OCI-LY7 (cell line): ENCODE results near the gene INHBB. TPM values are rescaled to one million over a fixed set of nuclear protein-coding genes. Genes with fewer than 3 reads are reported as not detected.

Experiments used
- BruUV-seq: library from RNA; stranded (reverse); fragments of 400-500 nt; replicated peaks from 2 replicates; lab custom pipeline; 2021; lab: Mats Ljungman, UMichigan
- CTCF ChIA-PET: fragments of 300-600 bp; sonication (Branson Sonifier 250); formaldehyde crosslinking; loops from one replicate; lab custom pipeline; 2022; ENCODE audit warnings: antibody characterized with exemption; ENCODE audit not compliant: unreplicated experiment; lab: Charles Lee
- POLR2A ChIA-PET: fragments of 300-600 bp; sonication (Branson Sonifier 250); formaldehyde crosslinking; loops from one replicate; lab custom pipeline; 2022; ENCODE audit warnings: antibody characterized with exemption; lab: Charles Lee
- DNase-seq: peaks from one replicate; pipeline ENCODE4 v3.0.0-alpha.2; 2015; ENCODE audit warnings: low spot score
- H2AFZ ChIP-seq: fragments of 200-600 bp; sonication (generic), shearing (Covaris generic); 2 replicates; pipeline ENCODE4 v1.6.1; 2014; ENCODE audit warnings: mild to moderate bottlenecking, antibody characterized with exemption, low read length, moderate library complexity
- H3K27ac ChIP-seq: fragments of 200-600 bp; sonication (generic); 2 replicates; pipeline ENCODE4 v1.5.1; 2014; ENCODE audit warnings: mixed run types, low read depth, mild to moderate bottlenecking, moderate library complexity, low read length, inconsistent platforms; ENCODE audit not compliant: poor library complexity, severe bottlenecking
- H3K36me3 ChIP-seq: fragments of 200-600 bp; sonication (generic); 2 replicates; pipeline ENCODE4 v1.6.1; 2014; ENCODE audit warnings: mild to moderate bottlenecking, antibody characterized with exemption, low read length, moderate library complexity, mixed read lengths; ENCODE audit not compliant: insufficient read depth
- H3K4me1 ChIP-seq: fragments of 200-600 bp; sonication (generic); 2 replicates; pipeline ENCODE4 v1.5.1; 2014; ENCODE audit warnings: mild to moderate bottlenecking, low read length; ENCODE audit not compliant: insufficient read depth, poor library complexity, severe bottlenecking
- H3K4me2 ChIP-seq: fragments of 200-600 bp; sonication (generic); 2 replicates; pipeline ENCODE4 v1.6.1; 2014; ENCODE audit warnings: mild to moderate bottlenecking, low read length
- H3K4me3 ChIP-seq: fragments of 200-600 bp; sonication (generic); 2 replicates; pipeline ENCODE4 v1.5.1; 2014; ENCODE audit warnings: mild to moderate bottlenecking, low read depth, low read length; ENCODE audit not compliant: poor library complexity, severe bottlenecking
- H3K79me2 ChIP-seq: fragments of 200-600 bp; sonication (generic); 2 replicates; pipeline ENCODE4 v1.6.1; 2016; ENCODE audit warnings: low read depth, mild to moderate bottlenecking, low read length, moderate library complexity, mixed read lengths; ENCODE audit not compliant: insufficient read depth
- H3K9me2 ChIP-seq: fragments of 200-600 bp; sonication (generic); 2 replicates; pipeline ENCODE4 v1.6.1; 2016; ENCODE audit warnings: mild to moderate bottlenecking, low read length, mixed read lengths; ENCODE audit not compliant: insufficient read depth
- H3K9me3 ChIP-seq: fragments of 200-600 bp; sonication (generic); 2 replicates; pipeline ENCODE4 v1.6.1; 2014; ENCODE audit warnings: mild to moderate bottlenecking, mixed run types, low read length, mixed read lengths
- H4K20me1 ChIP-seq: fragments of 200-600 bp; sonication (generic); 2 replicates; pipeline ENCODE4 v1.6.1; 2014; ENCODE audit warnings: mild to moderate bottlenecking, antibody characterized with exemption, low read length, moderate library complexity, mixed read lengths; ENCODE audit not compliant: insufficient read depth
- CTCF ChIP-seq: fragments of 200-600 bp; sonication (generic); conservative IDR thresholded peaks from 2 replicates; pipeline ENCODE4 v1.5.1; 2014; ENCODE audit warnings: mild to moderate bottlenecking, antibody characterized with exemption, low read length, moderate library complexity, mixed read lengths
- EZH2phosphoT487 ChIP-seq: fragments of 200-600 bp; sonication (generic); IDR thresholded peaks from 2 replicates; pipeline ENCODE4 v1.6.1; 2018; ENCODE audit warnings: low read depth, borderline replicate concordance, mild to moderate bottlenecking, mixed run types, antibody characterized with exemption, low read length, moderate library complexity, mixed read lengths
- intact Hi-C: fragments of 100-400 bp; cut with micrococcal nuclease; formaldehyde crosslinking; loops from one replicate; pipeline ENCODE4 v1.10.0; 2022; ENCODE audit not compliant: unreplicated experiment
- total RNA-seq, 2 experiments: library from RNA; depleted of rRNA in 1 of 2; stranded (reverse); fragments of >200 nt in 1 of 2; shearing (Covaris generic) in 1 of 2; gene quantifications; 2 replicates each; pipeline ENCODE4 v1.2.3, GENCODE V29; 2014 to 2022

Gene INHBB
- total RNA-seq, 2 experiments from 2014 or later, result not detected

DNA sequence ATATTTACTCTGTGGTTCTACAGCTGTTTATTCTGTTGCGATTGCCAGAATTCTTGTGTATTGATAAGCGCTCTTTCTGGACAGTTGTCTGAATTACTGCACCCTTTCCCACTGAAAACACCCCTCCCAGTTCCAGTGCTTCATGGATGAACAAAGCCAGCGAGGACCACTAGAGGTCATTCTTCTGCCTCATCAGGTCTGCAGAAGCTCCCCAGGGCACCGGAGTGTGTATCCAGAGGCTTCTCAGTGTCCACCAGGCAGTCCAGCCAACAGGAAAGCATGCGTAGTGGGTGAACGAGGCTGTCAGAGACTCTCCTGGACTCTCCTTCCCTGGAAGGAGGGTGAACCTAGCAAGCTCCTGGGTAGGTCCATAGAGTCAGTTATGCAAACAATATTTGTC, 40.6 kb upstream of the INHBB start:
- Histone ChIP-seq H4K20me1 (no peaks in the 10 kb centered on the region), H3K4me1 (peaks cover 25% of the 10 kb centered on the region), H3K36me3 (no peaks in the 10 kb centered on the region), H3K4me3 (no peak overlapping the region), H3K27ac (no peak overlapping the region), H3K9me3 (no peaks in the 10 kb centered on the region), H3K4me2 (no peak overlapping the region), H3K9me2 (no peaks in the 10 kb centered on the region), H3K79me2 (no peaks in the 10 kb centered on the region), H2AFZ (no peak overlapping the region)
- ChIA-PET POLR2A (interaction anchor here (1.5 kb wide), 1 partner anchor 73 kb away, joined by 3 read pairs; no protein-coding TSS in a partner anchor), CTCF (no interaction called here)
- BruUV-seq, result no TSS peak
- intact Hi-C loops, result no loop called here
- no peak for DNase-seq
- TF ChIP-seq EZH2phosphoT487 (no peak), CTCF (peak; percentile 50)

DNA sequence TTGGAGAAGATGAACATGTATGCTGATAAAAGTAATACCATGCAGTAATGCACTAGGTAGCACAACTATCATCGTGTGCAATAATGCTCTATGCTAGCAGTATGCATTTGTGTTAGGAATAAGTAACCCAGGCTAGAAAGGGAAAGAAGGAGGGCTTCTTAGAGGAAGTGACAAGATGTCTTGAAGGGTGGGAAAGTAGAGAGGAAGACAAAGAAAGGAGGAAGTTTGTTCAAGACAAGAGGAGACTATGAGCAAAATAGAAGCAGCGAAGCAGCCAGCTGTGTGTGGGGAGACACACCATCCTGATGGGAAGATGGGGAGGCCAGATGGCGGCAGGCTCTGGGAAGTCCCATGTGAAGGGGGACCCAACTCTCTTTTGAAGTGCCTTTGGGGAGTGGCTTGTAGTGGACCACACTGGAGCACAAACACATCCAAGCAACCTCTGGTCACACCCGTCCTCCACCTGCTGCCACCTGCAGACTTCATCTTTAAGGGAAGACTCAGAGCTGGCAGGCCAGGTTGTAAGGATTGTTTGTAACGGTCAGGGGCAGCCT, 39.9 kb upstream of the INHBB start:
- intact Hi-C loops, result no loop called here
- no peak overlapping the region for H2AFZ ChIP-seq
- TF ChIP-seq CTCF (no peak), EZH2phosphoT487 (no peak)
- CTCF ChIA-PET, result no interaction called here
- H3K36me3 ChIP-seq, result no peaks in the 10 kb centered on the region
- no peak overlapping the region for H3K4me3 ChIP-seq
- no peaks in the 10 kb centered on the region for H3K79me2 ChIP-seq
- H3K9me2 ChIP-seq, result no peaks in the 10 kb centered on the region
- H3K9me3 ChIP-seq, result no peaks in the 10 kb centered on the region
- H3K4me2 ChIP-seq, result no peak overlapping the region
- POLR2A ChIA-PET, result interaction anchor here (0.6 to 0.7 kb wide), 2 partner anchors 75 to 80 kb away, joined by 3 to 5 read pairs; no protein-coding TSS in a partner anchor
- no peak overlapping the region for H3K27ac ChIP-seq
- BruUV-seq, result no TSS peak
- no peaks in the 10 kb centered on the region for H4K20me1 ChIP-seq
- no peak for DNase-seq
- peaks cover 32% of the 10 kb centered on the region for H3K4me1 ChIP-seq

- BruUV-seq, result no TSS peak
- POLR2A ChIA-PET, result interaction anchor here (0.6 to 1.5 kb wide), 3 partner anchors 9 to 699 kb away, joined by 3 to 7 read pairs (median 5); no protein-coding TSS in a partner anchor
- H3K4me2 ChIP-seq, result peak overlapping the region; percentile 39; the same call in 1 of the 2 replicates
Measured at GRCh38 chr2:120307482-120307881, 38.5 kb upstream of the INHBB start.

More at GRCh38 chr2:120307482-120307881, 38.5 kb upstream of the INHBB start:
- Histone ChIP-seq H3K9me3 (no peaks in the 10 kb centered on the region), H4K20me1 (no peaks in the 10 kb centered on the region), H2AFZ (peak overlapping the region; percentile 84; the same call in 1 of the 2 replicates), H3K4me1 (peaks cover 34% of the 10 kb centered on the region), H3K27ac (no peak overlapping the region), H3K4me3 (no peak overlapping the region), H3K36me3 (no peaks in the 10 kb centered on the region), H3K9me2 (no peaks in the 10 kb centered on the region), H3K79me2 (no peaks in the 10 kb centered on the region)
- DNase-seq, result no peak
- CTCF ChIA-PET, result no interaction called here
- TF ChIP-seq EZH2phosphoT487, result no peak
- no peak for TF ChIP-seq CTCF
- intact Hi-C loops, result no loop called here
